ENCODE measurements around the gene PPP2R2C. TPM values are rescaled to one million over a fixed set of nuclear protein-coding genes. Genes with fewer than 3 reads are reported as not detected.

Gene PPP2R2C
- total and polyA plus RNA-seq, 10 of the 15 experiments (the other 5 are each of a cell fraction or from before 2014, with no cell fraction given), result 0.13 to 0.15 TPM; not detected in 8

GRCh38 chr4:6392407-6392806 is 80.0 kb downstream of the PPP2R2C start:
- Histone ChIP-seq H3K36me3 (ENCODE audit: control insufficient read depth in 2 of 2, insufficient read depth in 2 of 2, low read length in 1 of 2) (no peaks in the 10 kb centered on the region), H2AFZ (ENCODE audit: control insufficient read depth, low read depth, low read length) (no peak overlapping the region), H3K9ac (ENCODE audit: control insufficient read depth, insufficient read depth, low read length) (no peak overlapping the region), H4K20me1 (ENCODE audit: control insufficient read depth, insufficient read depth) (no peaks in the 10 kb centered on the region), H3K4me2 (ENCODE audit: control insufficient read depth, insufficient read depth) (no peak overlapping the region), H3K79me2 (ENCODE audit: control insufficient read depth, insufficient read depth, low read length) (no peaks in the 10 kb centered on the region), H3K4me3 (no peak overlapping the region), H3K27ac (ENCODE audit: control insufficient read depth, insufficient read depth) (no peak overlapping the region), H3K4me1 (ENCODE audit: control insufficient read depth, insufficient read depth, low read length) (no peaks in the 10 kb centered on the region), H3K27me3 (replicated peaks in 1 of 2; ENCODE audit: control insufficient read depth in 2 of 2, insufficient read depth in 2 of 2, low read length in 1 of 2) (peaks cover 0 to 4% of the 10 kb centered on the region in 2 experiments; a peak in 3 of 4 replicates), H3K9me3 (replicated peaks; ENCODE audit: control insufficient read depth, insufficient read depth, low read length) (no peaks in the 10 kb centered on the region)
- ChIA-PET POLR2A (no interaction called here), SMC1A (ENCODE audit: uncharacterized antibody, unreplicated experiment) (no interaction called here), CTCF (interaction anchor here (0.6 kb wide), 1 partner anchor 1412 kb away, joined by 3 read pairs; no protein-coding TSS in a partner anchor), RAD21 (ENCODE audit: unreplicated experiment) (no interaction called here)
- TF ChIP-seq PRDM15 (CRISPR knock-in tag; IDR thresholded peaks at IDR 0.05) (no peak), KDM1A (IDR thresholded peaks at IDR 0.05; ENCODE audit: borderline replicate concordance) (no peak), MEF2A (IDR thresholded peaks at IDR 0.05; ENCODE audit: insufficient read depth, low read depth, low read length) (no peak), SP1 (IDR thresholded peaks at IDR 0.05; ENCODE audit: low read depth, low read length) (no peak), IKZF2 (IDR thresholded peaks at IDR 0.05) (no peak), SREBF2 (IDR thresholded peaks at IDR 0.05; ENCODE audit: low read length) (no peak), IRF4 (IDR thresholded peaks at IDR 0.05; ENCODE audit: low read depth, low read length) (no peak), STAT1 (conservative IDR thresholded peaks at IDR 0.05) (no peak), SKIL (IDR thresholded peaks at IDR 0.05; ENCODE audit: low read depth, poor library complexity, severe bottlenecking) (no peak), BMI1 (IDR thresholded peaks at IDR 0.05; ENCODE audit: borderline replicate concordance) (no peak), HSF1 (IDR thresholded peaks at IDR 0.05; ENCODE audit: low read depth, low read length) (no peak), MXI1 (IDR thresholded peaks at IDR 0.05; ENCODE audit: low read depth, low read length) (no peak)
- ATAC-seq (no peak), FAIRE-seq (no peak), DNase-seq (ENCODE audit: low read depth, low spot score) (no peak)
- BruUV-seq (replicated peaks), result no TSS peak
- WGBS (ENCODE audit: insufficient coverage, insufficient replicate concordance, low lambda C conversion rate, missing lambda C conversion rate), result 33% methylated on average over 6 of the region's 7 CpGs
- intact Hi-C loops (cut with micrococcal nuclease; ENCODE audit: unreplicated experiment) (no loop called here), in situ Hi-C loops (cut with MboI) (no loop called here)

All from GM12878 (cell line).